Smooth muscle cell (in vitro differentiated cells): ENCODE results near the gene HBE1. TPM values are rescaled to one million over a fixed set of nuclear protein-coding genes. Genes with fewer than 3 reads are reported as not detected.

ENCODE experiments used
- DNase-seq: peaks from one replicate; lab custom pipeline; 2025; ENCODE audit not compliant: unreplicated experiment; lab: John Stamatoyannopoulos, UW
- H2AFZ ChIP-seq: fragments of 200-600 bp; sonication (generic); 2 replicates; pipeline ENCODE4 v1.6.0; 2016; ENCODE audit warnings: antibody characterized with exemption, low read depth, mild to moderate bottlenecking
- H3F3A ChIP-seq: fragments of 200-600 bp; sonication (generic); 2 replicates; pipeline ENCODE4 v1.6.0; 2017; ENCODE audit warnings: antibody characterized with exemption, low read depth
- H3K27ac ChIP-seq: fragments of 200-600 bp; sonication (generic); 2 replicates; pipeline ENCODE4 v1.5.1; 2016; ENCODE audit warnings: low read depth, mild to moderate bottlenecking
- H3K27me3 ChIP-seq: fragments of 200-600 bp; sonication (generic); 2 replicates; pipeline ENCODE4 v1.6.1; 2016; ENCODE audit warnings: low read depth, mild to moderate bottlenecking
- H3K36me3 ChIP-seq: fragments of 200-600 bp; sonication (generic); 2 replicates; pipeline ENCODE4 v1.5.1; 2016; ENCODE audit warnings: low read depth
- H3K4me1 ChIP-seq: fragments of 200-600 bp; sonication (generic); 2 replicates; pipeline ENCODE4 v1.5.1; 2016; ENCODE audit warnings: low read depth
- H3K4me2 ChIP-seq: fragments of 200-600 bp; sonication (generic); 2 replicates; pipeline ENCODE4 v1.6.0; 2016; ENCODE audit warnings: mild to moderate bottlenecking
- H3K4me3 ChIP-seq: fragments of 200-600 bp; sonication (generic); 2 replicates; pipeline ENCODE4 v1.5.1; 2016; ENCODE audit warnings: mild to moderate bottlenecking
- H3K79me2 ChIP-seq: fragments of 200-600 bp; sonication (generic); 2 replicates; pipeline ENCODE4 v1.6.0; 2016; ENCODE audit warnings: low read depth, mild to moderate bottlenecking
- H3K9ac ChIP-seq: fragments of 200-600 bp; sonication (generic); 2 replicates; pipeline ENCODE4 v1.6.0; 2016; ENCODE audit warnings: low read depth
- H3K9me3 ChIP-seq: fragments of 200-600 bp; sonication (generic); replicated peaks from 2 replicates; pipeline ENCODE4 v1.5.1; 2016; ENCODE audit warnings: low read depth
- H4K20me1 ChIP-seq: fragments of 200-600 bp; sonication (generic); 2 replicates; pipeline ENCODE4 v1.6.0; 2016; ENCODE audit warnings: low read depth
- CTCF ChIP-seq: fragments of 200-600 bp; sonication (generic); IDR thresholded peaks from 2 replicates; pipeline ENCODE4 v1.5.1; 2017; ENCODE audit warnings: borderline replicate concordance, mild to moderate bottlenecking, antibody characterized with exemption; ENCODE audit not compliant: insufficient read depth, poor library complexity, severe bottlenecking
- WGBS: methylation state at CpG from one replicate; pipeline ENCODE4 v1.1.7; 2016; ENCODE audit warnings: low lambda C conversion rate; 5-methylcytosine and 5-hydroxymethylcytosine counted together
- polyA plus RNA-seq: library from polyadenylated mRNA; unstranded; fragments of >200 nt; fragmentation: Nextera tagmentation; extraction: Ambion mirVana; gene quantifications from 2 replicates; pipeline ENCODE4 v1.2.1, GENCODE V29; 2016
- total RNA-seq: library from RNA; depleted of rRNA; stranded (reverse); fragments of >200 nt; gene quantifications from 2 replicates; pipeline ENCODE4 v1.2.3, GENCODE V29; 2014

The HBE1 gene
- total and polyA plus RNA-seq, 2 experiments from 2014 or later, result not detected

- DNase-seq, result no peak
- H3K79me2 ChIP-seq, result no peaks in the 10 kb centered on the region
- H3K4me1 ChIP-seq, result no peaks in the 10 kb centered on the region
- H3K9ac ChIP-seq, result no peak overlapping the region
- no peak overlapping the region for H2AFZ ChIP-seq
- no peaks in the 10 kb centered on the region for H3K27me3 ChIP-seq
- H3K4me3 ChIP-seq, result no peak overlapping the region
- H3K27ac ChIP-seq, result no peak overlapping the region
- H3F3A ChIP-seq, result no peaks in the 10 kb centered on the region
- no peaks in the 10 kb centered on the region for H3K36me3 ChIP-seq
- no peaks in the 10 kb centered on the region for H4K20me1 ChIP-seq
- H3K9me3 ChIP-seq, result no peaks in the 10 kb centered on the region
- H3K4me2 ChIP-seq, result no peak overlapping the region
- TF ChIP-seq CTCF, result no peak
- WGBS, result 92% methylated on average over 4 of the region's 4 CpGs
Measured at GRCh38 chr11:5279471-5280090, 9.8 kb upstream of the HBE1 start.

GRCh38 chr11:5277807-5278382 is 8.2 kb upstream of the HBE1 start:
- H3K27me3 ChIP-seq, result no peaks in the 10 kb centered on the region
- H3K9me3 ChIP-seq, result no peaks in the 10 kb centered on the region
- TF ChIP-seq CTCF, result no peak
- no peaks in the 10 kb centered on the region for H4K20me1 ChIP-seq
- H3K9ac ChIP-seq, result no peak overlapping the region
- no peaks in the 10 kb centered on the region for H3K79me2 ChIP-seq
- H3K36me3 ChIP-seq, result no peaks in the 10 kb centered on the region
- H2AFZ ChIP-seq, result no peak overlapping the region
- no peak overlapping the region for H3K4me2 ChIP-seq
- H3F3A ChIP-seq, result no peaks in the 10 kb centered on the region
- WGBS, result 100% methylated on average over 1 of the region's 1 CpG
- DNase-seq, result no peak
- H3K4me3 ChIP-seq, result no peak overlapping the region
- no peaks in the 10 kb centered on the region for H3K4me1 ChIP-seq
- H3K27ac ChIP-seq, result no peak overlapping the region

GRCh38 chr11:5276697-5277096 is 7.0 kb upstream of the HBE1 start:
- no peak for DNase-seq
- Histone ChIP-seq H3K4me1 (no peaks in the 10 kb centered on the region), H3K27ac (no peak overlapping the region), H3K79me2 (no peaks in the 10 kb centered on the region), H3K36me3 (no peaks in the 10 kb centered on the region), H3K9me3 (no peaks in the 10 kb centered on the region), H3F3A (no peaks in the 10 kb centered on the region), H3K9ac (no peak overlapping the region), H3K4me2 (no peak overlapping the region), H3K27me3 (no peaks in the 10 kb centered on the region), H4K20me1 (no peaks in the 10 kb centered on the region), H2AFZ (no peak overlapping the region), H3K4me3 (no peak overlapping the region)
- no peak for TF ChIP-seq CTCF
- WGBS, result 90% methylated on average over 2 of the region's 2 CpGs
